SU-DHL-6 (cell line): ENCODE measurements around the gene EDNRB.

Experiments used
- H2AFZ ChIP-seq: fragments of 200-600 bp; sonication (generic); 2 replicates; pipeline ENCODE4 v1.6.1; 2014; ENCODE audit warnings: low read depth, mild to moderate bottlenecking, moderate library complexity, mixed read lengths, antibody characterized with exemption, low read length; ENCODE audit not compliant: severe bottlenecking
- H3F3A ChIP-seq: fragments of 200-600 bp; shearing (Covaris generic); 2 replicates; pipeline ENCODE4 v1.6.0; 2016; ENCODE audit warnings: antibody characterized with exemption, mild to moderate bottlenecking; ENCODE audit not compliant: insufficient read depth
- H3K27ac ChIP-seq: fragments of 200-600 bp; sonication (generic); 2 replicates; pipeline ENCODE4 v1.5.1; 2016; ENCODE audit warnings: low read depth, mild to moderate bottlenecking, low read length, moderate library complexity, mixed read lengths
- H3K27me3 ChIP-seq: fragments of 200-600 bp; sonication (generic), shearing (Covaris generic); 2 replicates; pipeline ENCODE4 v1.6.0; 2014; ENCODE audit warnings: mild to moderate bottlenecking, low read length
- H3K36me3 ChIP-seq: fragments of 200-600 bp; sonication (generic); 2 replicates; pipeline ENCODE4 v1.6.1; 2014; ENCODE audit warnings: mild to moderate bottlenecking, low read length, mixed read lengths
- H3K4me2 ChIP-seq: fragments of 300-600, 200-600 bp; shearing (Covaris generic), sonication (generic); 2 replicates; pipeline ENCODE4 v1.6.0; 2014; ENCODE audit warnings: low read length, low read depth, mild to moderate bottlenecking; ENCODE audit not compliant: poor library complexity, severe bottlenecking
- H3K4me3 ChIP-seq: fragments of 200-600 bp; sonication (generic); 2 replicates; pipeline ENCODE4 v1.5.1; 2014; ENCODE audit warnings: antibody characterized with exemption, low read length, mild to moderate bottlenecking, mixed read lengths; ENCODE audit not compliant: insufficient read depth, poor library complexity, severe bottlenecking
- H3K79me2 ChIP-seq: fragments of 200-600 bp; sonication (generic); 2 replicates; pipeline ENCODE4 v1.6.1; 2014; ENCODE audit warnings: mild to moderate bottlenecking, low read length, moderate library complexity; ENCODE audit not compliant: insufficient read depth
- H3K9ac ChIP-seq: fragments of 200-600 bp; sonication (generic); 2 replicates; pipeline ENCODE4 v1.7.0; 2014; ENCODE audit warnings: mild to moderate bottlenecking, low read length
- H3K9me2 ChIP-seq: fragments of 200-600 bp; sonication (generic); replicated peaks from 2 replicates; pipeline ENCODE4 v1.6.1; 2014; ENCODE audit warnings: low read length; ENCODE audit not compliant: insufficient read depth
- H3K9me3 ChIP-seq: fragments of 200-600 bp; sonication (generic); 2 replicates; pipeline ENCODE4 v1.6.1; 2014; ENCODE audit warnings: low read length, mixed read lengths; ENCODE audit not compliant: insufficient read depth
- H4K20me1 ChIP-seq: fragments of 200-600 bp; sonication (generic); 2 replicates; pipeline ENCODE4 v1.6.1; 2014; ENCODE audit warnings: low read depth, mild to moderate bottlenecking, antibody characterized with exemption, low read length, moderate library complexity, mixed read lengths
- CTCF ChIP-seq: fragments of 200-600 bp; sonication (generic); IDR thresholded peaks from one replicate; pipeline ENCODE4 v1.5.1; 2017; ENCODE audit warnings: antibody characterized with exemption, mild to moderate bottlenecking, low read length, moderate library complexity; ENCODE audit not compliant: insufficient read depth, poor library complexity, severe bottlenecking
- EZH2phosphoT487 ChIP-seq: fragments of 200-600 bp; sonication (generic), shearing (Covaris generic); conservative IDR thresholded peaks from 2 replicates; pipeline ENCODE4 v1.6.1; 2018; ENCODE audit warnings: mild to moderate bottlenecking, antibody characterized with exemption, low read length, moderate library complexity, mixed read lengths

Gene EDNRB

GRCh38 chr13:77860507-77860981 is 58.1 kb downstream of the EDNRB start:
- Histone ChIP-seq H2AFZ (no peak overlapping the region), H3F3A (no peaks in the 10 kb centered on the region)

GRCh38 chr13:77859450-77859849 is 59.2 kb downstream of the EDNRB start:
- Histone ChIP-seq H3K27ac (no peak overlapping the region), H4K20me1 (no peaks in the 10 kb centered on the region), H3K9ac (no peak overlapping the region), H3K9me2 (no peaks in the 10 kb centered on the region), H3K79me2 (no peaks in the 10 kb centered on the region), H3K36me3 (no peaks in the 10 kb centered on the region), H3F3A (no peaks in the 10 kb centered on the region), H3K9me3 (no peaks in the 10 kb centered on the region), H3K4me2 (no peak overlapping the region), H3K4me3 (no peak overlapping the region), H2AFZ (no peak overlapping the region), H3K27me3 (no peaks in the 10 kb centered on the region)
- TF ChIP-seq EZH2phosphoT487 (no peak), CTCF (no peak)

More at GRCh38 chr13:77860507-77860981, 58.1 kb downstream of the EDNRB start:
- Histone ChIP-seq H3K9ac (no peak overlapping the region), H3K4me2 (no peak overlapping the region), H4K20me1 (no peaks in the 10 kb centered on the region), H3K36me3 (no peaks in the 10 kb centered on the region), H3K9me2 (no peaks in the 10 kb centered on the region), H3K27me3 (no peaks in the 10 kb centered on the region), H3K4me3 (no peak overlapping the region), H3K9me3 (no peaks in the 10 kb centered on the region), H3K27ac (no peak overlapping the region), H3K79me2 (no peaks in the 10 kb centered on the region)
- TF ChIP-seq CTCF (no peak), EZH2phosphoT487 (no peak)

GRCh38 chr13:77857531-77858209 is 61.0 kb downstream of the EDNRB start:
- no peaks in the 10 kb centered on the region for H3K36me3 ChIP-seq
- H3K9ac ChIP-seq: no peak overlapping the region
- no peak overlapping the region for H3K27ac ChIP-seq
- no peaks in the 10 kb centered on the region for H3K79me2 ChIP-seq
- H3K4me2 ChIP-seq: no peak overlapping the region
- H3K27me3 ChIP-seq: no peaks in the 10 kb centered on the region
- TF ChIP-seq CTCF: no peak
- no peak for TF ChIP-seq EZH2phosphoT487
- no peak overlapping the region for H3K4me3 ChIP-seq
- H2AFZ ChIP-seq: no peak overlapping the region
- H4K20me1 ChIP-seq: no peaks in the 10 kb centered on the region
- no peaks in the 10 kb centered on the region for H3K9me3 ChIP-seq
- H3K9me2 ChIP-seq: no peaks in the 10 kb centered on the region
- no peaks in the 10 kb centered on the region for H3F3A ChIP-seq
